ENCODE data around the gene ARHGAP18.

- no peak for TF ChIP-seq CTCF (IDR thresholded peaks at IDR 0.05)
- TF ChIP-seq POLR2A (IDR thresholded peaks at IDR 0.05): no peak
Measured at GRCh38 chr6:129684323-129684884, 25.6 kb downstream of the ARHGAP18 start.

All from testis (tissue), 2 donors.